ENCODE results near the gene ACKR4.

ACKR4 gene

DNA sequence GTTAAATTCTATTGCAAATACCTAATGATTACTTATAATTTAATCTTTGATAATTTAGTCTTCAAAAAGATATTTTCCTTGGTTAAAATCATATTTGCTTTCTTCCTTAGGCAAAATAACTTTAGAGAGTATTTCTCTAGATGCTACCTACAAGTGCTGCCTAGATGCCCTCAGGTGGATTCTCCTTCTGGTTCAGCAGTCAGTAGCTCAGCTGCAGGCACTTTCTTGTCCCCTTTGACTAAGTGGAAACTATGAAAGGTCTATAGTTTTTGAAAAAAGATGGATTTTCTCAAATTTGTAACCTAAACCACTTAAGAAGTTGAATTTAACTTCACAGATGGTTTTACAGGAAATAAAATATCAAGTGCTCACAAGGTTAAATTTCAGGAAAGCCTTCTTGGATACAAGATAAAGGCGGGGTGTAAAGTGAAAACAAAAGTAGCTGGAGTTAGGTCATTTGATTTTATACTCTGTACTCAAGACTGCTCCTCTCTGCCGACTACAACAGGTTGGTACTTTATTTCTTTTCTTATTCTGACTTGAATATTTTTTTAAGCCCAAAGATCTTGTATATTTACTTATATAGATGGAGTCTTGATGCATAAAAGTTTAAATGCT, at the start of gene ACKR4:
TSS of gene ACKR4 (plus strand) at position 455 of the 618 bp plus-strand sequence. CDS start 3,128 bp downstream, outside the sequence.
- no peak within 1 kb of the TSS for H3K27ac ChIP-seq
- TF ChIP-seq, protein P1, sequence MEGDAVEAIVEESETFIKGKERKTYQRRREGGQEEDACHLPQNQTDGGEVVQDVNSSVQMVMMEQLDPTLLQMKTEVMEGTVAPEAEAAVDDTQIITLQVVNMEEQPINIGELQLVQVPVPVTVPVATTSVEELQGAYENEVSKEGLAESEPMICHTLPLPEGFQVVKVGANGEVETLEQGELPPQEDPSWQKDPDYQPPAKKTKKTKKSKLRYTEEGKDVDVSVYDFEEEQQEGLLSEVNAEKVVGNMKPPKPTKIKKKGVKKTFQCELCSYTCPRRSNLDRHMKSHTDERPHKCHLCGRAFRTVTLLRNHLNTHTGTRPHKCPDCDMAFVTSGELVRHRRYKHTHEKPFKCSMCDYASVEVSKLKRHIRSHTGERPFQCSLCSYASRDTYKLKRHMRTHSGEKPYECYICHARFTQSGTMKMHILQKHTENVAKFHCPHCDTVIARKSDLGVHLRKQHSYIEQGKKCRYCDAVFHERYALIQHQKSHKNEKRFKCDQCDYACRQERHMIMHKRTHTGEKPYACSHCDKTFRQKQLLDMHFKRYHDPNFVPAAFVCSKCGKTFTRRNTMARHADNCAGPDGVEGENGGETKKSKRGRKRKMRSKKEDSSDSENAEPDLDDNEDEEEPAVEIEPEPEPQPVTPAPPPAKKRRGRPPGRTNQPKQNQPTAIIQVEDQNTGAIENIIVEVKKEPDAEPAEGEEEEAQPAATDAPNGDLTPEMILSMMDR (IDR thresholded peaks at IDR 0.05) = no peak
- no peak for TF ChIP-seq ZFX (IDR thresholded peaks at IDR 0.05; ENCODE audit: borderline replicate concordance)

DNA sequence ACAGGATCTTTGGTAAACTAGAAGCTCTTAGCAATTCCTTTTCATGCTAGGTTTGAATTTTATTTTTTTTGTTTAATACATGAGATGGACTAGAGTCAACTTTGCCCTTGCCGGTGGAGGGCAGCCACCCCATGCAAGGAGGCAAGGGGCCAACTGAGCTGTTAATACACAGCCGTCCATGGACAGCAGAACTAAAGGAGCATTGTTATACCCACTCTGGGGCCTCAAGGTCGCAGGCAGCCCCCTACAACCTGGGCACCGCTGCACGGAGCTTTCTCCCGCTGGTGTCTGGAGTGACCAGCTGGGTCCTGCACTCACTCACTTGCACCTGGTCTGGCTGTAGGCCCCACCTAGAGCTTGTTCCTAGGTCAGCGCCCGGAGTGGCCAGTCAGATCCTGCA, 47.9 kb upstream of the ACKR4 start:
- H3K27ac ChIP-seq = no peak overlapping the region
- TF ChIP-seq, protein P1 (IDR thresholded peaks at IDR 0.05) = no peak
- TF ChIP-seq ZFX (IDR thresholded peaks at IDR 0.05; ENCODE audit: borderline replicate concordance) = no peak

DNA sequence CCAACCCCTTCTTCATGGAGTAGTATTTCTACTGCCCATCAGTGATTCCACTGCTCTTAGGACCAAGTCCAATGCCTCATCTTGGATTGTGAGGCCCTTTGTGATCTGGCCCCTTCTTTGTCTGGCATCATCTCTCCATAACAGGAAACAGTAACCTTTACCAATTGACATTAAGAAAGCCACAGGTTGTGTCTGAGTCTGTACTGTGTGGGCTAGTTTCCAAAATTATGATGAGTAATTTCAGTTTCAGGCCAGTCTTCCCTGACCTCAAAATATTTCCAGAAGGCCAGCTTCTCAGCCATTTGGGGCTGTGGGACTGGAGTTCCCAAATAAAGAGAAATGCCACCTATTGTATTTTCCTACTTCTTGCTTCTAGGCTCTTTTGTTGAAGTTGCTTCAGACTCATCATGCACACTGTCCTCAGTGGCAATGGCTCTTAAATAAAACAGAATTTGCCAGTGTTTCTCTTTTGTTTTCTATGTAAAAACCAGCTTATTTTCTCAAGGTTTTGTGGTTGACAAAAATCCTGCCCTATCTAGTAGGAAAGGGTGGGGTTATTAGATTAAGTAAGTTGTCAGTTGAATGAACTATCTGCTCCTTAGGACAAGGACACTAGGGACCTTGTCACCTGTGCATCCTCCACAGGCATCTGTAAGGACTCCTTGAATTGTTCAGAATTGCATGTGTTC, 47.0 kb upstream of the ACKR4 start:
- H3K27ac ChIP-seq = no peak overlapping the region
- TF ChIP-seq, protein P1 (IDR thresholded peaks at IDR 0.05) = no peak
- no peak for TF ChIP-seq ZFX (IDR thresholded peaks at IDR 0.05; ENCODE audit: borderline replicate concordance)

GRCh38 chr3:132550579-132551305, 46.3 kb upstream of the ACKR4 start:
- TF ChIP-seq, protein P1 (IDR thresholded peaks at IDR 0.05) = no peak
- TF ChIP-seq ZFX (IDR thresholded peaks at IDR 0.05; ENCODE audit: borderline replicate concordance) = no peak
- no peak overlapping the region for H3K27ac ChIP-seq

DNA sequence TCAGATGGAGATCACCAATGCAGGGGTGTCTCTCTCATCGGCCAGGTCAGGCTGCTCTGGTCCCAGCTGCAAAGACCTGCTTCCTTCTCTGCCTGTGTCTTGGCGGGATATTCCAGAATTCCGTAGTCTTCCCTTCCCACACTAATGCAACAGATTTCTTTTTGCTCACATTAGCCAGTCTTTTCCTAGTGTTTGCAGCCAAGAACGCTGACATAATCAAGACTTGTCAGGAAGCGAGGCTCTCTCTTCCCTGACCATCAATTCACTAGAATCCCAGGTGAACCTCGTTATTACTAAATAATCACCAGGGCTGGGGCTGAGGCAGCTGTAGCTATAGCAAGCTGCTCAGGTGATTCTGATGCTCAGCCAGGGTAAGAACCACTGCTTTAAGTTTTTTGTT, 43.2 kb upstream of the ACKR4 start:
- no peak for TF ChIP-seq ZFX (IDR thresholded peaks at IDR 0.05; ENCODE audit: borderline replicate concordance)
- TF ChIP-seq, protein P1 (IDR thresholded peaks at IDR 0.05) = no peak
- H3K27ac ChIP-seq = no peak overlapping the region

DNA sequence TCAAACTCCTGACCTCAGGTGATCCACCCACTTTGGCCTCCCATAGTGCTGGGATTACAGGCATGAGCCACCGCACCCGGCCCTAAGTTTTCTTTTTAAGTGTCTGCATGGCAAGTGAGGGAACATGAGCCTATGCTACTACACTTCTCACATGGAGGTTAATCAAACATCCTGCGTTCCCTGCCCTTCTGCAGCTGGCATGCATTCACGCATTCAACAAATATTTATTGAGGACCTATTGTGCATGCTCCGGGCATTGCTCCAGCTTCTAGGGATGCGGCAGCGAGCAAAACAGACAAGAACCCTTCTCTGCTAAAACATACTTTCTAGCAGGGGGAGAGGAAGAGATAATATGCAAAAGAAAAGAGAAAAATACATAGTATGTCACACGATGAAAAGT, 42.6 kb upstream of the ACKR4 start:
- TF ChIP-seq ZFX (IDR thresholded peaks at IDR 0.05; ENCODE audit: borderline replicate concordance) = no peak
- TF ChIP-seq, protein P1 (IDR thresholded peaks at IDR 0.05) = no peak
- H3K27ac ChIP-seq = no peak overlapping the region

Data from 22Rv1 (cell line).